Dendritic cell treated with granulocyte-macrophage colony-stimulating factor and Interleukin-4, amounts not matched to agents 40 ng/mL and 50 ng/mL, for 4 days (primary cell): ENCODE measurements around the gene RNF146.
"Not testable (repeated sequence)": the region's sequence is repeated elsewhere in the genome, so short reads cannot be mapped to it uniquely, and the experiment has no call there.

Experiments used
- H3K27ac Mint-ChIP-seq: one replicate; pipeline ENCODE4 v1.8.0; 2022; ENCODE audit warnings: mild to moderate bottlenecking, mixed read lengths
- H3K27me3 Mint-ChIP-seq: one replicate; pipeline ENCODE4 v1.8.0; 2022; ENCODE audit warnings: mild to moderate bottlenecking, mixed read lengths
- H3K36me3 Mint-ChIP-seq: one replicate; pipeline ENCODE4 v1.8.0; 2022; ENCODE audit warnings: low read depth, mixed read lengths
- H3K4me1 Mint-ChIP-seq: one replicate; pipeline ENCODE4 v1.8.0; 2022; ENCODE audit warnings: low read depth, mixed read lengths
- H3K4me3 Mint-ChIP-seq: one replicate; pipeline ENCODE4 v1.8.0; 2022; ENCODE audit warnings: mild to moderate bottlenecking, moderate library complexity, mixed read lengths
- H3K9me3 Mint-ChIP-seq: one replicate; pipeline ENCODE4 v1.8.0; 2022; ENCODE audit warnings: mixed read lengths
- intact Hi-C: fragments of 100-400 bp; cut with micrococcal nuclease; formaldehyde crosslinking; loops from one replicate; pipeline ENCODE4 v1.15.0; 2022

The RNF146 gene

GRCh38 chr6:127299522-127300240, 33.0 kb downstream of the RNF146 start:
- no peak overlapping the region for H3K4me3 Mint-ChIP-seq
- H3K36me3 Mint-ChIP-seq = peaks cover 20% of the 10 kb centered on the region
- intact Hi-C loops = no loop called here
- H3K9me3 Mint-ChIP-seq = no peaks in the 10 kb centered on the region
- no peak overlapping the region for H3K27ac Mint-ChIP-seq
- H3K27me3 Mint-ChIP-seq = no peaks in the 10 kb centered on the region
- H3K4me1 Mint-ChIP-seq = peaks cover 13% of the 10 kb centered on the region

GRCh38 chr6:127300411-127300810, 33.7 kb downstream of the RNF146 start:
- peaks cover 15% of the 10 kb centered on the region for H3K36me3 Mint-ChIP-seq
- intact Hi-C loops = no loop called here
- H3K4me3 Mint-ChIP-seq = no peak overlapping the region
- H3K27me3 Mint-ChIP-seq = no peaks in the 10 kb centered on the region
- H3K4me1 Mint-ChIP-seq = peaks cover 17% of the 10 kb centered on the region
- H3K27ac Mint-ChIP-seq = no peak overlapping the region
- H3K9me3 Mint-ChIP-seq = no peaks in the 10 kb centered on the region

DNA sequence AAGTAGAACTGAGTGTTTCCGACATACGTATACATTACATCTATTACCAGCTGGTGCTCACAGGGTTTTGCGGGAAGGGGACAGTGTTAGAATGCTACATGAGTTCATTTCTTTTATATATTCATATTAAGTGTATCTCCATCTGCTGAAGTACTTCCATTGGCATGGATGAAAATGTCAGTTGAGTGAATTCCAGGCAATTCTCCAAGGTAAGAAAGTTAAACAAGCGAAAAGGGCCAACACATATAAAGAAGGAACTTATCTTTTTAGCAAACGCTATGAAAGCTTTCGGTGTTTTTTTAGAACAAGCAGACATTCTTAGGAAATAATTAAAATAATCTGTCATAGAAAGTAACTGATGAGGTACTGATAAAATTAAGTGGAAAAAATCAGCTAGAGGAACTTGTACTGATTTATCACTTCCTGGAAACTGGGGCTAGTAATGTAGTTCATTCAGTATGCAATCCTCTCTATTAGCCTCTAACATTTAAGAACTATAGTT, 34.6 kb downstream of the RNF146 start:
- H3K36me3 Mint-ChIP-seq = peaks cover 20% of the 10 kb centered on the region
- H3K4me3 Mint-ChIP-seq = no peak overlapping the region
- no peaks in the 10 kb centered on the region for H3K27me3 Mint-ChIP-seq
- no peaks in the 10 kb centered on the region for H3K9me3 Mint-ChIP-seq
- H3K27ac Mint-ChIP-seq = no peak overlapping the region
- H3K4me1 Mint-ChIP-seq = peaks cover 17% of the 10 kb centered on the region
- intact Hi-C loops = no loop called here

DNA sequence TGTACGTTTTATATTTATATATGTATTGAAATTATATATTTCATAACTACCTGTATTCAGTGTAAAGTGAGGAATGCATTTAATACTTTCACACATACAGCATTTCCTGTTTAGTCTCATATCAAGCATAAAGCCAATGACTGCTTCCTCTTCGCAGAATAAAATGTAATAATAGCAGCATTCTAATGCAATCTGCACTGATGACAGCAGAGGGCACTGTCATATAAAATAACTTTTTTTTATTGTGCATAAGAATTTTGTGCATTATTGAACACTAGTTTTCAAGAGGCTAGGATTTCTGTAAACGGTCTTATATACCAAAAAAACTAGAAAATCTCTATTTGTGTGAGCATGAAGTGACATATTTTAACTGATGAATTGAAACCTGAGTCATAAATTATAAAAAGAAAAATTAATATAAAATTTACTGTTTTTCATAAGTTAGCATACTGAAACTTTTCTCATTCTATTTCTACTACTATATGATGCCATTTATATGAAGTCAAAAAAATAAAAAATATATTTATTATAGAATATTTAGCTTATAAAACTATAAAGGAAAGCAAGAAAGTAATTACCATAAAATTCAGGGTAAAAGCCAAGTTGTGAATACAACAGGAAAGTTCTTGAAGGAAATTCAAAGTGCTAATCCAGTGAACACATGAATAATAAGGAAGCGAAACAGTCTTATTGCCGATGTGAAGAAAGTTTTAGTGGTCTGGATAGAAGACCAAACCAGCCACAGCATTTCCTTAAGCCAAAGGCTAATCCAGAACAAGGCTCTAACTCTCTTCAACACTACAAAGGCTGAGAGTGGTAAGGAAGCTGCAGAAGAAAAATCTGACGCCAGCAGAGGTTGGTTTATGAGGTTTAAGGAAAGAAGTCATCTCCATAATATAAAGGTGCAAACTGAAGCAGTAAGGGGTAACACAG, 36.3 kb downstream of the RNF146 start:
- H3K27ac Mint-ChIP-seq = no peak overlapping the region
- H3K4me1 Mint-ChIP-seq = peaks cover 17% of the 10 kb centered on the region

GRCh38 chr6:127303917-127304316, 37.3 kb downstream of the RNF146 start:
- H3K4me1 Mint-ChIP-seq = peaks cover 17% of the 10 kb centered on the region
- H3K9me3 Mint-ChIP-seq = peaks cover 12% of the 10 kb centered on the region
- H3K27me3 Mint-ChIP-seq = no peaks in the 10 kb centered on the region
- H3K36me3 Mint-ChIP-seq = peaks cover 33% of the 10 kb centered on the region
- intact Hi-C loops = loop anchor here (2.0 kb wide), 1 partner anchor 161 kb away; no protein-coding TSS in a partner anchor
- no peak overlapping the region for H3K27ac Mint-ChIP-seq
- H3K4me3 Mint-ChIP-seq = no peak overlapping the region

More for the DNA sequence above, 36.3 kb downstream of the RNF146 start:
- Mint-ChIP-seq H3K36me3 (peaks cover 23% of the 10 kb centered on the region), H3K27me3 (no peaks in the 10 kb centered on the region), H3K4me3 (no peak overlapping the region), H3K9me3 (peaks cover 3% of the 10 kb centered on the region)
- intact Hi-C loops = loop anchor here (1.0 to 2.0 kb wide), 3 partner anchors 117 to 236 kb away; no protein-coding TSS in a partner anchor

- Mint-ChIP-seq H3K4me1 (peaks cover 24% of the 10 kb centered on the region), H3K27me3 (no peaks in the 10 kb centered on the region), H3K36me3 (peaks cover 51% of the 10 kb centered on the region), H3K9me3 (peaks cover 25% of the 10 kb centered on the region), H3K4me3 (no peak overlapping the region), H3K27ac (no peak overlapping the region)
- intact Hi-C loops = loop anchor here (5.0 kb wide), 1 partner anchor 37 kb away; the partner anchor contains the start of gene ECHDC1
These were observed 39.1 kb downstream of the RNF146 start for GRCh38 chr6:127305741-127306140.

- Mint-ChIP-seq H3K27me3 (no peaks in the 10 kb centered on the region), H3K27ac (peak overlapping the region; percentile 79), H3K9me3 (no peaks in the 10 kb centered on the region), H3K4me1 (peaks cover 21% of the 10 kb centered on the region), H3K4me3 (peak overlapping the region; percentile 57), H3K36me3 (peaks cover 21% of the 10 kb centered on the region)
- intact Hi-C loops = no loop called here
These were observed 50.9 kb downstream of the RNF146 start for GRCh38 chr6:127317388-127318128.

- Mint-ChIP-seq H3K27ac (no peak overlapping the region), H3K4me3 (no peak overlapping the region), H3K4me1 (peaks cover 21% of the 10 kb centered on the region), H3K27me3 (no peaks in the 10 kb centered on the region), H3K36me3 (peaks cover 23% of the 10 kb centered on the region), H3K9me3 (no peaks in the 10 kb centered on the region)
- intact Hi-C loops = no loop called here
These were observed 53.0 kb downstream of the RNF146 start for GRCh38 chr6:127319686-127320085.

DNA sequence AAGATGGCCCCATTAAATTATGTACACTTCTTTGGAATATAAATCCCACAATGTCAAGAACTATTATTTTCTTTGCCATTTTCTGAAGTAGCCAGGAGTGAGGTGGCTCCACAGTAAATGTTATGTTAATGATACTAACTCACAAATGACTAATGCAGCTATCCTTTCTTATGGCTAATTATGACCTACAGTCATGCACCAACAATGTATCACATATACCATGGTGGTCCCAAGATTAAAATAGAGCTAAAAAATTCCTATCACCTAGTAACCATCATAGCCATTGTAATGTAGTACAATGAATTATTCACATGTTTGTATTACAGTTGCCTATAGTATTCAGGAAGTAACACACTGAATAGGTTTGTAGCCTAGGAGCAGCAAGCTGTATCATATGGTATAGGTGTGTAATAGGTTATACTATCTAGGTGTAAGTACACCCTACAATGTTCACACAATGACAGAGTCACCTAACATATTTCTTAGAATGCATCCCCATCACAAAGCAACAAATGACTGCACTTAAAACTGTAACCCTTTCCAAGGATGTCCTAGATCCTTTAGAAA, 61.5 kb downstream of the RNF146 start:
- intact Hi-C loops = no loop called here
- Mint-ChIP-seq H3K4me1 (peaks cover 17% of the 10 kb centered on the region), H3K27me3 (no peaks in the 10 kb centered on the region), H3K36me3 (peaks cover 33% of the 10 kb centered on the region), H3K27ac (no peak overlapping the region), H3K4me3 (no peak overlapping the region), H3K9me3 (no peaks in the 10 kb centered on the region)

- H3K27ac Mint-ChIP-seq, H3K36me3 Mint-ChIP-seq, intact Hi-C loops, H3K4me3 Mint-ChIP-seq, H3K9me3 Mint-ChIP-seq, H3K27me3 Mint-ChIP-seq: not testable (repeated sequence)
- H3K4me1 Mint-ChIP-seq = peaks cover 34% of the 10 kb centered on the region
These were observed 64.6 kb downstream of the RNF146 start for GRCh38 chr6:127331256-127331655.

DNA sequence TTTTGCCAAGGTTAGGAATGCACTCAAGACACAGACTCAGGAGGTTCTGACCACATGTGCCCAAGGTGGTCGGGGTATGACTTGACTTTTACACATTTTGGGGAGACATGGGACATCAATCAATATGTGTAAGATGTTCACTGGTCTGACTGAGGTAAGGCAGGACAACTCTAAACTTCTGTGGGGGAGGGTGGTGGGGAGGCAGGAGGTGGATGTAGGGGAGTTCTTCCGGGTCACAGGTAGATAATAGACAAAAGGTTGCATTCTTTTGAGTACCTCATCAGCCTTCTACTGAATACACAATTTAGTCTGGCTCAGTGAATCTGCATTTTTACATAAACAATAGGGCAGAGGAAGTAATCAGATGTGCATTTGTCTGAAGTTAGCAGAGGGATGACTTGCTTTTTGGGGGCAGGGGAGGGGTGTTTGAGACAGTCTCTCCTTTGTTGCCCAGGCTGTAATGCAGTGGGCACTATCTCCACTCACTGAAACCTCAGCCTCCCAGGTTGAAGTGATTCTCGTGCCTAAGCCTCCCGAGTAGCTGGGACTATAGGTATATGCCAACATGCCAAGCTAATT, 65.8 kb downstream of the RNF146 start:
- H3K4me3 Mint-ChIP-seq = no peak overlapping the region
- intact Hi-C loops = no loop called here
- no peaks in the 10 kb centered on the region for H3K36me3 Mint-ChIP-seq
- no peak overlapping the region for H3K27ac Mint-ChIP-seq
- peaks cover 40% of the 10 kb centered on the region for H3K4me1 Mint-ChIP-seq
- no peaks in the 10 kb centered on the region for H3K27me3 Mint-ChIP-seq
- H3K9me3 Mint-ChIP-seq = no peaks in the 10 kb centered on the region
